H1 (cell line): Measurements from ENCODE around the gene PREX1. TPM values are rescaled to one million over a fixed set of nuclear protein-coding genes. Genes with fewer than 3 reads are reported as not detected.

Experiments used
- CBX5 ChIP-seq: fragments of 300-800, 300-1000 bp; sonication (generic); IDR thresholded peaks from 2 replicates; pipeline ENCODE4 v1.7.1; 2016; ENCODE audit warnings: antibody characterized with exemption, low read length, low read depth
- EGR1 ChIP-seq: IDR thresholded peaks from 2 replicates; pipeline ENCODE4 v1.6.1; 2011; ENCODE audit warnings: low read depth, low read length, borderline replicate concordance
- NANOG ChIP-seq: IDR thresholded peaks from 2 replicates; pipeline ENCODE4 v1.6.1; 2011; ENCODE audit warnings: low read length, low read depth, mild to moderate bottlenecking, inconsistent platforms; ENCODE audit not compliant: insufficient read depth, poor library complexity, severe bottlenecking
- POLR2A ChIP-seq, 2 experiments: IDR thresholded peaks; 1 replicate in 1 of 2; 2 replicates in 1 of 2; pipeline ENCODE4 v1.6.1; 2011; ENCODE audit warnings: low read depth in 2 of 2, low read length in 2 of 2, mild to moderate bottlenecking in 2 of 2; ENCODE audit errors: control extremely low read depth in 1 of 2
- RAD21 ChIP-seq, 2 experiments: IDR thresholded peaks in 1 of 2; conservative IDR thresholded peaks in 1 of 2; 2 replicates each; pipeline ENCODE4 v1.6.1; 2011; ENCODE audit warnings: low read depth in 2 of 2, low read length in 2 of 2, improper control_type of control experiment in 1 of 2, inconsistent platforms in 1 of 2, mild to moderate bottlenecking in 1 of 2, moderate library complexity in 1 of 2
- RBBP5 ChIP-seq: IDR thresholded peaks from 2 replicates; pipeline ENCODE4 v1.7.1; 2012; ENCODE audit warnings: low read depth, mild to moderate bottlenecking, inconsistent platforms, low read length, moderate library complexity, borderline replicate concordance
- SIN3A ChIP-seq, 2 experiments: IDR thresholded peaks in 1 of 2; conservative IDR thresholded peaks in 1 of 2; 2 replicates each; pipeline ENCODE4 v1.6.1; 2011 to 2012; ENCODE audit warnings: low read length in 2 of 2, improper control_type of control experiment in 1 of 2, low read depth in 1 of 2, mild to moderate bottlenecking in 1 of 2
- TAF1 ChIP-seq: IDR thresholded peaks from 2 replicates; pipeline ENCODE4 v1.6.1; 2011; ENCODE audit warnings: mild to moderate bottlenecking, low read depth, low read length
- polyA plus RNA-seq, 7 experiments: library from polyadenylated mRNA; depleted of rRNA in 3 of 7; stranded (reverse) in 5 of 7; unstranded in 2 of 7; fragments of >200 nt in 5 of 7; fragments of 200-250 nt in 2 of 7; gene quantifications; 1 replicate in 5 of 7; 2 replicates in 1 of 7; 4 replicates in 1 of 7; pipeline versions ENCODE4 v1.2.1 to v1.2.3, GENCODE V29; 2011 to 2013; ENCODE audit warnings: missing spikeins in 2 of 7, mixed read lengths in 2 of 7
- total RNA-seq: library from RNA; stranded (reverse); fragmentation: NEBNext Ultra II Directional; extraction: Animal tissue kit (Norgen Biotek cat#: 25700); gene quantifications from 2 replicates; pipeline ENCODE4 v1.2.1, GENCODE V29; 2021
- TF ChIP-seq, protein P1 (sequence below): fragments of 300-600 bp; sonication (generic); IDR thresholded peaks from 2 replicates; pipeline ENCODE4 v1.7.1; 2012; ENCODE audit warnings: low read length, moderate library complexity, mild to moderate bottlenecking, inconsistent platforms; ENCODE audit not compliant: insufficient replicate concordance

PREX1 gene
- total and polyA plus RNA-seq, 2 of the 8 experiments (the other 6 are each of a cell fraction or from before 2014, with no cell fraction given) = 10.7 to 12.8 TPM

DNA sequence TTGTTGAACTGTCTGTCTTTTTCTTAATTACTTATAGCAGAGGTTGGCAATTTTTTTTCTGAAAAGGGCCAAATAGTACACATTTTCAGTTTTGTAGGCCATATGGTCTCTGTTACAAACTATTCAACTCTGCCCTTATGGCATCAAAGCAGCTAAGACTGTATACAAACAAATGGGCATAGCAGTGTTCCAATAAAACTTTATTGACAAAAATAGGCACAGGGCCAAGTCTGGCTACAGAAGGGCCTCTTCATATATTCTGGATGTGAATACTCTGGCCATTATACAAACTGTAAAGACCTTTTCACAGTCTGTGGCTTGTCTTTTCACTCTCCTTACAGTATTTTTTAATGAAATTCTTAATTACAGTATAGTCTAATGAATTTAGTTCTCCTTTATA, 132.1 kb downstream of the PREX1 start (continued):
- TF ChIP-seq, protein P1, sequence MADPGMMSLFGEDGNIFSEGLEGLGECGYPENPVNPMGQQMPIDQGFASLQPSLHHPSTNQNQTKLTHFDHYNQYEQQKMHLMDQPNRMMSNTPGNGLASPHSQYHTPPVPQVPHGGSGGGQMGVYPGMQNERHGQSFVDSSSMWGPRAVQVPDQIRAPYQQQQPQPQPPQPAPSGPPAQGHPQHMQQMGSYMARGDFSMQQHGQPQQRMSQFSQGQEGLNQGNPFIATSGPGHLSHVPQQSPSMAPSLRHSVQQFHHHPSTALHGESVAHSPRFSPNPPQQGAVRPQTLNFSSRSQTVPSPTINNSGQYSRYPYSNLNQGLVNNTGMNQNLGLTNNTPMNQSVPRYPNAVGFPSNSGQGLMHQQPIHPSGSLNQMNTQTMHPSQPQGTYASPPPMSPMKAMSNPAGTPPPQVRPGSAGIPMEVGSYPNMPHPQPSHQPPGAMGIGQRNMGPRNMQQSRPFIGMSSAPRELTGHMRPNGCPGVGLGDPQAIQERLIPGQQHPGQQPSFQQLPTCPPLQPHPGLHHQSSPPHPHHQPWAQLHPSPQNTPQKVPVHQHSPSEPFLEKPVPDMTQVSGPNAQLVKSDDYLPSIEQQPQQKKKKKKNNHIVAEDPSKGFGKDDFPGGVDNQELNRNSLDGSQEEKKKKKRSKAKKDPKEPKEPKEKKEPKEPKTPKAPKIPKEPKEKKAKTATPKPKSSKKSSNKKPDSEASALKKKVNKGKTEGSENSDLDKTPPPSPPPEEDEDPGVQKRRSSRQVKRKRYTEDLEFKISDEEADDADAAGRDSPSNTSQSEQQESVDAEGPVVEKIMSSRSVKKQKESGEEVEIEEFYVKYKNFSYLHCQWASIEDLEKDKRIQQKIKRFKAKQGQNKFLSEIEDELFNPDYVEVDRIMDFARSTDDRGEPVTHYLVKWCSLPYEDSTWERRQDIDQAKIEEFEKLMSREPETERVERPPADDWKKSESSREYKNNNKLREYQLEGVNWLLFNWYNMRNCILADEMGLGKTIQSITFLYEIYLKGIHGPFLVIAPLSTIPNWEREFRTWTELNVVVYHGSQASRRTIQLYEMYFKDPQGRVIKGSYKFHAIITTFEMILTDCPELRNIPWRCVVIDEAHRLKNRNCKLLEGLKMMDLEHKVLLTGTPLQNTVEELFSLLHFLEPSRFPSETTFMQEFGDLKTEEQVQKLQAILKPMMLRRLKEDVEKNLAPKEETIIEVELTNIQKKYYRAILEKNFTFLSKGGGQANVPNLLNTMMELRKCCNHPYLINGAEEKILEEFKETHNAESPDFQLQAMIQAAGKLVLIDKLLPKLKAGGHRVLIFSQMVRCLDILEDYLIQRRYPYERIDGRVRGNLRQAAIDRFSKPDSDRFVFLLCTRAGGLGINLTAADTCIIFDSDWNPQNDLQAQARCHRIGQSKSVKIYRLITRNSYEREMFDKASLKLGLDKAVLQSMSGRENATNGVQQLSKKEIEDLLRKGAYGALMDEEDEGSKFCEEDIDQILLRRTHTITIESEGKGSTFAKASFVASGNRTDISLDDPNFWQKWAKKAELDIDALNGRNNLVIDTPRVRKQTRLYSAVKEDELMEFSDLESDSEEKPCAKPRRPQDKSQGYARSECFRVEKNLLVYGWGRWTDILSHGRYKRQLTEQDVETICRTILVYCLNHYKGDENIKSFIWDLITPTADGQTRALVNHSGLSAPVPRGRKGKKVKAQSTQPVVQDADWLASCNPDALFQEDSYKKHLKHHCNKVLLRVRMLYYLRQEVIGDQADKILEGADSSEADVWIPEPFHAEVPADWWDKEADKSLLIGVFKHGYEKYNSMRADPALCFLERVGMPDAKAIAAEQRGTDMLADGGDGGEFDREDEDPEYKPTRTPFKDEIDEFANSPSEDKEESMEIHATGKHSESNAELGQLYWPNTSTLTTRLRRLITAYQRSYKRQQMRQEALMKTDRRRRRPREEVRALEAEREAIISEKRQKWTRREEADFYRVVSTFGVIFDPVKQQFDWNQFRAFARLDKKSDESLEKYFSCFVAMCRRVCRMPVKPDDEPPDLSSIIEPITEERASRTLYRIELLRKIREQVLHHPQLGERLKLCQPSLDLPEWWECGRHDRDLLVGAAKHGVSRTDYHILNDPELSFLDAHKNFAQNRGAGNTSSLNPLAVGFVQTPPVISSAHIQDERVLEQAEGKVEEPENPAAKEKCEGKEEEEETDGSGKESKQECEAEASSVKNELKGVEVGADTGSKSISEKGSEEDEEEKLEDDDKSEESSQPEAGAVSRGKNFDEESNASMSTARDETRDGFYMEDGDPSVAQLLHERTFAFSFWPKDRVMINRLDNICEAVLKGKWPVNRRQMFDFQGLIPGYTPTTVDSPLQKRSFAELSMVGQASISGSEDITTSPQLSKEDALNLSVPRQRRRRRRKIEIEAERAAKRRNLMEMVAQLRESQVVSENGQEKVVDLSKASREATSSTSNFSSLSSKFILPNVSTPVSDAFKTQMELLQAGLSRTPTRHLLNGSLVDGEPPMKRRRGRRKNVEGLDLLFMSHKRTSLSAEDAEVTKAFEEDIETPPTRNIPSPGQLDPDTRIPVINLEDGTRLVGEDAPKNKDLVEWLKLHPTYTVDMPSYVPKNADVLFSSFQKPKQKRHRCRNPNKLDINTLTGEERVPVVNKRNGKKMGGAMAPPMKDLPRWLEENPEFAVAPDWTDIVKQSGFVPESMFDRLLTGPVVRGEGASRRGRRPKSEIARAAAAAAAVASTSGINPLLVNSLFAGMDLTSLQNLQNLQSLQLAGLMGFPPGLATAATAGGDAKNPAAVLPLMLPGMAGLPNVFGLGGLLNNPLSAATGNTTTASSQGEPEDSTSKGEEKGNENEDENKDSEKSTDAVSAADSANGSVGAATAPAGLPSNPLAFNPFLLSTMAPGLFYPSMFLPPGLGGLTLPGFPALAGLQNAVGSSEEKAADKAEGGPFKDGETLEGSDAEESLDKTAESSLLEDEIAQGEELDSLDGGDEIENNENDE = no peak
- TF ChIP-seq EGR1 (no peak), POLR2A (IDR thresholded peaks at IDR 0.05; ENCODE audit: control extremely low read depth in 1 of 2, low read depth in 2 of 2, low read length in 2 of 2) (no peak), SIN3A (conservative IDR thresholded peaks at IDR 0.05 in 1 of 2, IDR thresholded peaks at IDR 0.05 in 1 of 2; ENCODE audit: low read depth in 1 of 2, low read length in 2 of 2) (no peak), TAF1 (no peak), NANOG (no peak), CBX5 (no peak), RBBP5 (no peak), RAD21 (IDR thresholded peaks at IDR 0.05 in 1 of 2, conservative IDR thresholded peaks at IDR 0.05 in 1 of 2; ENCODE audit: low read depth in 2 of 2, low read length in 2 of 2) (no peak)
